ENCODE data around the gene RAB21.
"Not testable (repeated sequence)": the region's sequence is repeated elsewhere in the genome, so short reads cannot be mapped to it uniquely, and the experiment has no call there.

Gene RAB21

GRCh38 chr12:71752891-71753290, 1.8 kb upstream of the RAB21 start:
- DNase-seq, result no peak

GRCh38 chr12:71755146-71755892, 656 bp downstream of the RAB21 start:
- peak; percentile 27 to 49 (median 36) for DNase-seq

DNA sequence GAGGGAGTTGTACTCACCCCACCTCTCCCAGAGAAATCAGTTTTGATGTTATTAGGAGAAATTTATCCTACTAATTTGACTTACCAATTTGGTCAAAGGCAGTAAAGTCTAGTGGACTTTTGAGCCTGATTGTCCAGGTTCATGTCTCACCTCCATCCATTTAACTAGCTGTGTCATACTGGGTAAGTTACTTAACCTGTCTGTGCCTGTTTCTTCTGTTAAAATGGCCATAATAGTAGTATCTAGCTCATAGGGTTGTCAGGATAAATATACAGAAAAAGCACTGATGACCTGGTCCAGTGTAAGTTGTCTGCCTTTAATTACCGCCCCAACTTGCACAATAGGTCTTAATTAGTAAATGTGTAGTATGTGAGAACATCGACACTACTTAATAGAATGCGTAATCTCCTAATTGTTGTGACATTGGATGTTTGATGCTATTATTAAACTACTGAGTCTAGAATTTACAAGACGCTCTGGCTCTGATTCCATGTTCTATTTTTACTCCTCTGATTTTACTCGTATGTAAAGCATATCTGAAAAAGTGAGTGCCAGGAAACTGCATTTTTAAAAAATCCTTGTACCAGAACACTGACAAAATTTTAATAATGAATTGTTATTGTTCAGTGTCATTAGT, 1.5 kb downstream of the RAB21 start:
- DNase-seq, result no peak

GRCh38 chr12:71759941-71760340, 5.3 kb downstream of the RAB21 start:
- no peak for DNase-seq

DNA sequence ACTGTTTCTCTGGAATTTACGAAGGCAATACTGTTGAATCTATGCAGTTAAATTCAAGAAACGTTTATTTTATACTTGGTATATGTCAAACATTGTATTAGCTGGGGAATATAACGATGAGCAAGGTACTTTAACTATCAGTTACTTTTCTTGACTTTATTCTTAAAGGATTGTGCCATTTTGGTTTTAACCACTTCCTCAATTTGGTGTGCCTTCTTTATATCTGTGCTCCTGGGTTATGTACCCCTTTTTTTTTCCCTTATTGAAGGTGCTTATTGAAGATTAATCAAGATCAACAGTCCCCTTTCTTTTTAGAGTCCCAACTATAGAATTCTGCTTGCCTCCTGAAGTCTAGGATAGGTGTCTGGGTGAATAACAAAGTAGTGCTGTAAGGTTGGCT, 5.8 kb downstream of the RAB21 start:
- no peak for DNase-seq

DNA sequence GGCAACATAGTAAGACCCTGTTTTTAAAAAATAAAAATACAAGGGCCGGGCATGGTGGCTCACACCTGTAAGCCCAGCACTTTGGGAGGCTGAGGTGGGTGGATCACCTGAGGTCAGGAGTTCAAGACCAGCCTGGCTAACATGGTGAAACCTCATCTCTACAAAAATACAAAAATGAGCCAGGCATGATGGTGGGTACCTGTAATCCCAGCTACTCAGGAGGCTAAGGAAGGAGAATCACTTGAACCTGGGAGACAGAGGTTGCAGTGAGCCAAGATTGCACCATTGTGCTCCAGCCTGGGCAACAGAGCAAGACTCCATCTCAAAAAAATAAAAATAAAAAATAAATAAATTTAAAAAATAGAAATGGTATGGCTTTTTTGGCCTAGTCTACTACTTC, 6.7 kb downstream of the RAB21 start:
- DNase-seq, result not testable (repeated sequence)

GRCh38 chr12:71763677-71764379, 9.2 kb downstream of the RAB21 start:
- DNase-seq, result no peak

DNA sequence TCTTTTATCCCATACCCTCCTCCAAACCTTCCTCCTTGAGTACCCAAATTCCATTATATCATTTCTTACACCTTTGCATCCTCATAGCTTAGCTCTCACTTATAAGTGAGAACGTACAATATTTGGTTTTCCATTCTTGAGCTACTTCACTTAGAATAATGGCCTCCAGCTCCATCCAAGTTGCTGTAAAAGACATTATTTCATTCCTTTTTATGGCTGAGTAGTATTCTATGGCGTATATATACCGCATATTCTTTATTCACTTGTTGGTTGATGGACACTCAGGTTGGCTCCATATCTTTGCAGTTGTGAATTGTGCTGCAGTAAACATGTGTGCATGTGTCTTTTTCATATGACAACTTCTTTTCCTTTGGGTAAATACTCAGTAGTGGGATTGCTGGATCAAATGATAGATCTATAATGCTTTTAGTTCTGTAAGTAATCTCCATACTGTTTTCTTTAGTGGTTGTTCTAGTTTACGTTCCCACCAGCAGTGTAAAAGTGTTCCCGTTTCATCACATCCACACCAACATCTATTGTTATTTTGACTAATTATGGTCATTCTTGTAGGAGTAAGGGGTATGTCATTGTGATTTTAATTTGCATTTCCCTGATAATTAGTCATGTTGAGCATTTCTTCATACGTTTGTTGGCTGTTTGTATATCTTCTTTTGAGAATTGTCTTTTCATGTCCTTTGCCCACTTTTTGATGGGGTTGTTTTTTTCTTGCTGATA, 10.1 kb downstream of the RAB21 start:
- DNase-seq, result no peak

- no peak for DNase-seq
These were observed 11.5 kb downstream of the RAB21 start for GRCh38 chr12:71766202-71766601.

- no peak for DNase-seq
These were observed 12.5 kb downstream of the RAB21 start for GRCh38 chr12:71767183-71767582.

- DNase-seq, result no peak
These were observed 14.2 kb downstream of the RAB21 start for GRCh38 chr12:71768900-71769299.

DNA sequence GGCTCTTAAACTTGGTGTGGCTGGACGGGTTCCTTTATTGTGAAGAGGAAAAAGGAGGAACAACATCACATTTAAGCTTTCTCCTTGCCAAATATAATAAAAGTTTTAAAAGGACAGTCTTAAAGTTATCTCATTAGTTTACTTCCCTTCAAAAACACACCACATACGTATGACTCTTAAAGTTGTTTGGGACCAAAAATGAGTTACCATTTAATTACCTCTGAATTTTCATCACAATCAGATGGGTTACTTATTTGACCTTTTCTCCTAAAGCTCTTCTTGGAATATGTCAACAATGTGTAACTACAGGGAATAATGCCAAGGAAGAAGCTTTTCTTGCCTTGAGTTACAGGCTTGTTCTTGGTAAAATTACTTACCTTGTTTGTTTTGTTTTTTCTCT, 16.4 kb downstream of the RAB21 start:
- no peak for DNase-seq

- DNase-seq, result no peak
These were observed 18.1 kb downstream of the RAB21 start for GRCh38 chr12:71772735-71773134.

GRCh38 chr12:71780237-71780822, 25.7 kb downstream of the RAB21 start:
- peak in 3 of 4 experiments; percentile 1 to 19 (median 2) for DNase-seq

DNA sequence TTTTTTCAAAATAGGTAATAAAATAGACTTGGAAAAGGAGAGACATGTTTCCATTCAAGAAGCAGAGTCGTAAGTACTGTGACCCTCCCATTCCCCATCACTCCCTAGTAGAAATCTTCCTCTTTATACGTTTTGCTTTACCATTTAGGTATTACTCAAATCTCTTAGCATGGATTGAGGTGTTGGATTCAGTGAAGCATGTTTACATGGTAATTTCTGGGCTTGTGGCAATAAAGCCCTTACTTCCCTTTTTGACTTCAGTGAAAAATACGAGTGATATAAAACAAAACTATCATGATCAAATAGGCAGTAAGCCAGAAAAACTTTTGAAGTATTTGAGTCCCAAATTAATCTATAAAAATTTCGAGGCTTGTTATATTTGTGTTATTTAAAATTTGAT, 27.4 kb downstream of the RAB21 start:
- no peak for DNase-seq

GRCh38 chr12:71786829-71787228, 32.2 kb downstream of the RAB21 start:
- DNase-seq, result no peak

GRCh38 chr12:71787580-71787979, 32.9 kb downstream of the RAB21 start:
- no peak for DNase-seq

GRCh38 chr12:71790331-71790730, 35.7 kb downstream of the RAB21 start:
- DNase-seq, result no peak

GRCh38 chr12:71791473-71792150, 36.9 kb downstream of the RAB21 start:
- DNase-seq, result no peak

DNA sequence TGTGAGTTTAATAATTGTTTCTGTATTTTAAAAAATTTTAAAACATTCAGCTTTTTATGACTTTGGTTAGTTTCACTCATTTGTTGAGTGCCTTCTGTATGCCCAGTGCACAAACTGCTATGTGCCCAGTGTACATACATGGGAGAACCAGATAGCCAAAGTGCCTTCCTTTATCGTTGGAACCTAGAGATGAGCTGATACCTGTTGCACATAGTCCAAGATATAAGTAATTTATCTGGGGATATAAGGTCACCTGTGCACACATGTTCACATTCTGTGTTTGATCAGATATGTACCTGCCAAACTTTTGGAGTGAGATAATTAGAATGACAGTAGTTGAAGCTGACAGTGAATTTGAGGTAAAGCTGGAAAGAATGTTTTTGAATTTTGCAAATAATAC, 37.9 kb downstream of the RAB21 start:
- no peak for DNase-seq

- DNase-seq, result no peak
These were observed 41.2 kb downstream of the RAB21 start for GRCh38 chr12:71795901-71796300.

DNA sequence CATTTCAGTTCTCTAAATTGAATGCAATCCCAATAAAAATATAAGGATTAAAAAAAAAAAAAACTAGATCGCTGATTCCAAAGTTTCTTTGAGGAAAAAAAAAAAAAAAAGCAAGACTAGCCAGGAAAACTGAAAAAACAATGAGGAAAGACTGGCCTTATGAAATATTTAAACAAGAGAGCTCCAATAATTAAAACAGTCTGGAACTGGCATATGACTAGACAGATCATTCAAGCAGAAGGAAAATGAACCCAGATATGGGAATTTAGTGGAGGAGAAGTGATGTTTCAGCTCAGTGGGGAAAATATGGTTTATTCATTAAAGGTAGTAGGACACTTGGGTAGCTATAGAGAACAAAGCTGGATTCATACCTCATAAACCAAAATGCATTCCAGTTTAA, 42.9 kb downstream of the RAB21 start:
- no peak for DNase-seq

Data from activated CD4-positive, CD25-positive, alpha-beta regulatory T cell (primary cell).